Vagina (tissue), 2 donors: ENCODE results near the gene FCN3.

Experiments used
- POLR2A ChIP-seq, 2 donors: fragments of 450-650 bp; IDR thresholded peaks; one replicate each; pipeline ENCODE4 v1.6.1; 2017; ENCODE audit warnings: antibody characterized with exemption in 2 of 2, mild to moderate bottlenecking in 2 of 2, moderate library complexity in 2 of 2
- TF ChIP-seq, protein P1 (sequence below), 3 experiments: fragments of 450-650 bp in 2 of 3; fragments of 200-600 bp in 1 of 3; sonication (generic) in 1 of 3; IDR thresholded peaks; one replicate each; pipeline ENCODE4 v1.5.1; 2017 to 2019; ENCODE audit warnings: antibody characterized with exemption in 3 of 3, mild to moderate bottlenecking in 2 of 3, moderate library complexity in 2 of 3

DNA sequence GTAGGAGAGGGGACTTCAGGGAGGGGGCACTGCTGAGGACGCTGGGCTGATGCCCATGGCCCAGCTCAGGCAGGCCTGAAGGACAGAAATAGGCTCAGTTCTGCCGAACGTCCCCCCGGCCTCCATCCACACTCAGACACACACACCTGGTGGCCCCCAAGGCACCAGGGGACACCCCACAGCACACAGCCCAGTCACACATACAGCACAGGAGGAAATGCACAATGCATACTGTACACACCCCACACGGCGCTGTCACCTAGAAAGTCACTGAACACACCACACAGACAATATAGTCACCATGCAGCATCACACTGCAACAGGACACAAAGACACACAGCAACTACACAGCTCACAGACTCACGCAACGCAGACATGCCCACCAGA, 32.2 kb downstream of the FCN3 start:
- no peak for TF ChIP-seq POLR2A (IDR thresholded peaks at IDR 0.05)
- TF ChIP-seq, protein P1, sequence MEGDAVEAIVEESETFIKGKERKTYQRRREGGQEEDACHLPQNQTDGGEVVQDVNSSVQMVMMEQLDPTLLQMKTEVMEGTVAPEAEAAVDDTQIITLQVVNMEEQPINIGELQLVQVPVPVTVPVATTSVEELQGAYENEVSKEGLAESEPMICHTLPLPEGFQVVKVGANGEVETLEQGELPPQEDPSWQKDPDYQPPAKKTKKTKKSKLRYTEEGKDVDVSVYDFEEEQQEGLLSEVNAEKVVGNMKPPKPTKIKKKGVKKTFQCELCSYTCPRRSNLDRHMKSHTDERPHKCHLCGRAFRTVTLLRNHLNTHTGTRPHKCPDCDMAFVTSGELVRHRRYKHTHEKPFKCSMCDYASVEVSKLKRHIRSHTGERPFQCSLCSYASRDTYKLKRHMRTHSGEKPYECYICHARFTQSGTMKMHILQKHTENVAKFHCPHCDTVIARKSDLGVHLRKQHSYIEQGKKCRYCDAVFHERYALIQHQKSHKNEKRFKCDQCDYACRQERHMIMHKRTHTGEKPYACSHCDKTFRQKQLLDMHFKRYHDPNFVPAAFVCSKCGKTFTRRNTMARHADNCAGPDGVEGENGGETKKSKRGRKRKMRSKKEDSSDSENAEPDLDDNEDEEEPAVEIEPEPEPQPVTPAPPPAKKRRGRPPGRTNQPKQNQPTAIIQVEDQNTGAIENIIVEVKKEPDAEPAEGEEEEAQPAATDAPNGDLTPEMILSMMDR (IDR thresholded peaks at IDR 0.05) = no peak
